ENCODE measurements around the gene PTGIS.
"Not testable (repeated sequence)": the region's sequence is repeated elsewhere in the genome, so short reads cannot be mapped to it uniquely, and the experiment has no call there.

PTGIS gene

DNA sequence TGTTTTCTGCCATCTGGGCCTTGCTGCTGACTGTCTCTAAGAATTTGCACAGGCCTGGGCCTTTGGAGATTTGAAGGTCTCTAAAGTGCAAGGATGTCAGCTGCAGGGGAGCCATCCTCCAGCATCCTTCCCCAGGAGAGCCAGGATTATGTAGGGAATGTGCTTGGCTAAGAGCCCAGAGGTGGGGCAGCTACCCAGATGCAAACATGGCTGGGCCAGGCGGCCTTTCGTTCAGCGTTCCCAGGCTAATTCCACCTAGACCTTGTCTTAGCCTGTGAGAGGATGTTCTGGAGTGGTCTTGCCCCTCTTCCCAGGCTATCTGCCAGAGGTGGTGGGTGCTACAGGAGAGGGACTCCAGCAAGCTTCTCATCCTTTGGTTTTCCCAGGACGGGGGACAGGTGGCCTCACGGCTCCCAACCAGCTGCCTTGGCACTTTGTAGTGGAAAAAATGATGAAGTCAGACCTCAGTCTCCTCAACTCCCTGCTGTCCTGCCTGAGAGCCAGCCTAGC lies 7.7 kb upstream of the PTGIS start:
- DNase-seq: no peak

DNA sequence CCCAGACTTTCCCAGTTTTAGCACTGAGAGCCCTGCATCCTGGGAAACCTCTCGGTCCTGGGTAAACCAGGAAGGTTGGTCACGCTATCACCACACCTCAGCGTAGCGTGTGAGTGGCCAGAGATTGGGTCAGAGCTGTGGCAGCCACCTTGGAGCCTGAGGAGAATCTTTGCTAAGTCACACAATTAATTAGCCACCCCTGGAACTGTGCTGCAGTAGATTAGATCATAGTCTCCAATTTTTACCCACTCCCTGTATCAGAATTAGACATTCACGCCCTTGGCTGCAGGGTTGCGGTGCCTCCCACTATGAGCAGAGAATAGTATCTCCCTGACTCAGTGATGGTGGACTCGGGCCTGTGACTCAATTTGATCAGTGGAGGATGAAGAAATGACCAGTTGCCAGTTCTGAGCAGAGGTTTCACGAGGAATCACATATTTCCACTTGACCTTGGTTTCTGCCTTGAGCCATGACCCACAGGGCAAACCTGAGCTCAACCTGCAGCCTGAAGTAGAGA lies 6.0 kb upstream of the PTGIS start:
- DNase-seq: no peak

DNA sequence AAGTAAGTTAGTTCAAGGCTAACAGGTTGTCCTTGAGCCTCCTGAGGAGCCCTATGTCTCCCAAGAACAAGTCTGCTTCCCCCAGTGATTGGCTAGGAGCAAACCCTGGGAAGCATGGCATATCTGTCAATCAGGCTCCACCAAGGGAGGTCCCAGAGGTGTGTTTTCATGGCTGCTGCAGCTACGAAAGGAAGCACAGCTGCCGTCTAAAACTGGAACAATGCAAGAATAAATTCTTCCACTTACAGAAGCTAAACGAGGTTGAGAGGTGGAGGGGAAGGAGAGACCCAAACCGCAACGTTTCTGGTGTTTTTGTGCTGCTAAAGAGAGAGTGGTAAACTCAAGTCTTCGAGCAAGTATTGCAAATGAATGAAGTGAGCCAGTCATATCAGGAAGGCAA lies 4.9 kb upstream of the PTGIS start:
- no peak for DNase-seq

DNA sequence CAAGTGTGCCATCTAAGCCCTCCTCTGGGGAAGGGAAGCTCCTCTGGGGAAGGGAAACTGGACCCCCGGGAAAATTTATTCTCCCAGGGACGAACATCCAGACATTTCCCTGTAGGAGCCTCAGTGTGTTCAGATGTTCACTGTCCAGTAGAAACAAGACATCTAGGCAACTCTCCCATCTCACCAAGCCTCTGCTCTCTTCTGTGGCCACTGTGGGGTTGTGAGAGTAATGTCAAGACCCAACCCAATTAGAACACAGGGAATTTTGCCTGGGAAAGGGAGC lies 3.6 kb upstream of the PTGIS start:
- no peak for DNase-seq

DNA sequence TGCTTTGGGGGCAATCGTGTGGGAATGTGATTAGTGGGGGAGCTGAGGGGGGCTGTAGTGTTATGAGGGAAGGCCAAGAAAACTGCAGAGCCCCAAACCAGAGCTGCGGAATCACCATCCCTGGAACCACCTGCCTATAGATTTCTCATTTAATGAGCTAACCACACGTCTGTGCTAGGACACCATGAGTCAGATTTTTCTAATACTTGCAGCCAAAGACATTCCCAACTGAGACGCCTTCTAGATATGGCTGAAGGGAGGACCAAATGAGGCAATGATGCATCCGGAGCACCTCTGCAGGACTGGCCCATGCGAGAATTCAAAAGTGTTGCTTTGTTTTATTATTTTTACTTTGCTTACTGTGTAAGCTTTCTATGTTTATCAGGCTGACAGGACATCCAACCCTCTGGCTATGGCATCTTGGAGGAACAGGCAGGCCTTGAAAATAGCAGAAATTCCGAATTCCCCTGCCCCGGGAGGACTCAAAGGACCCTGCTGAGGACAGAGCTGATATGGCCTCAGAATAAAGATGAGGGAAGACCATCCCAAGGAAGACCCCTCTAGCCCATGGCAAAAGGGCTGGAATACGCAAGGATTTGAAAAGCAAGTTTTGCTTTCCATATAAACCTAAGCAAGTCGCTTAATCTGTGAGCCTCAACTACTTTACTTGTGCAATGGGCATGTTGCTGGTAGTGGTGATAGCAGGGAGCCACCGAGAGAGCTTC lies 3.1 kb upstream of the PTGIS start:
- DNase-seq: no peak

DNA sequence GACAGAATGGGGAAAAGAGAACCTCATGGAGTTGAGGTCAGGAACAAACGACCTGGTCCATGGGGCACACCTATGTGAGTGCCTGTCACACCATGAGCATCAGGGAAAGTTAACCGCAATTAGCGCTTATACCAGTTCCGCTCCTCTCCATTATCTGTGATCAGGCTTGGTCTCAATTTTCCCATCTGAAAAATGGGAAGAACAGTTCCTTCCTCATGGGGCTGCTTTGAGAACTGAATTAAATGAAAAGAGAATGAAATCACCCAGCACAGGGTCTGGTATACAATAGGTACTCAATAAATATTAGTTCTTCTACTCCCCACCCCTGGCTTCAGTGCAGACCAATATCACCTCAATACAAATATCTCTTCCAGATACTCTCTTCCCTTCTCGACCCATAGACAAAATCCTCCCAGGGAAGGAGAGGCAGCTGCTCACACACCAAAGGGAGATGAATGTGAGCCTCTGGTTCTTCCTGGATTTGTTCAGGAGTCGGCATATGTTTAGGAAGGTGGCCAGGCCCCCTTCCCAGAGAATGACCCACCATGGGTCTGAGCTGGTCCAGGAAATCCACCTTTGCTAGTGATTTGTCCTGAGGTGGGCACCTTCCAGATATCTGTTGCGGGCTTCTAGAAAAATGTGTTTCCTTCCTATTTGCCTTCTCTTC lies 2.4 kb upstream of the PTGIS start:
- DNase-seq: no peak

DNA sequence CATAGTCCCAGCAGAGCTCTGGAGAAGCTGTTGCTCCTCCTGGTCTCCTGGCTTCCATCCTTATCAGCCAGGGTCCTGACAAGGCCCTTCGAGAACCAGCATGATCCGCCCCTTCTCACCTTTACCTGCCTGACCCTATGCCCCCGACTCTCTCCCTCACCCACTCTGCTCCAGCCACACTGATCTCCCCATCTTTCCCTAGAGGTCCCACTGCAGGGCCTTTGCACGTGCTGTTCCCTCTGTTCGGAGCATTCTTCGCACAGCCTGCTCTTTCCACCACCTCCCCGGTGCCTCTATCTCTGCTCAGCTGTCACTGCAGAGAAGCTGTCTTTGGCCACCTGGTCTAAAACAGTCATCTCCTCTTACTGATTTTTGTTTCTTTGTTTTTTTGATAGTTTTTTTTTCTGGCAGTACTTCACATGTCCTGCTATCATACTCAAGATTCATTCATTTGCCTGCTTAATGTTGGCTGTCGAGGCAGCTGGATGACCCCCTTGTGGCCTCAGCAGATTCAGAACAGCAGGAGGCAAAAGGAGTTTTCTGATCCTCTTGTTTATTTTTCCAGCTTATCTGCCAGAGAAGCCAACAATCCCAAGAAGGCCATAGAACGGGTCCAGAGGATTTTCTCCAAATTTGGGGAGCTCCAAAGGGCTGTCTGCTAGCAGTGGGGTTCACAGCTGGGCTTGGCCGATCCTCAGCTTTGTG lies 1.6 kb upstream of the PTGIS start:
- no peak for DNase-seq

DNA sequence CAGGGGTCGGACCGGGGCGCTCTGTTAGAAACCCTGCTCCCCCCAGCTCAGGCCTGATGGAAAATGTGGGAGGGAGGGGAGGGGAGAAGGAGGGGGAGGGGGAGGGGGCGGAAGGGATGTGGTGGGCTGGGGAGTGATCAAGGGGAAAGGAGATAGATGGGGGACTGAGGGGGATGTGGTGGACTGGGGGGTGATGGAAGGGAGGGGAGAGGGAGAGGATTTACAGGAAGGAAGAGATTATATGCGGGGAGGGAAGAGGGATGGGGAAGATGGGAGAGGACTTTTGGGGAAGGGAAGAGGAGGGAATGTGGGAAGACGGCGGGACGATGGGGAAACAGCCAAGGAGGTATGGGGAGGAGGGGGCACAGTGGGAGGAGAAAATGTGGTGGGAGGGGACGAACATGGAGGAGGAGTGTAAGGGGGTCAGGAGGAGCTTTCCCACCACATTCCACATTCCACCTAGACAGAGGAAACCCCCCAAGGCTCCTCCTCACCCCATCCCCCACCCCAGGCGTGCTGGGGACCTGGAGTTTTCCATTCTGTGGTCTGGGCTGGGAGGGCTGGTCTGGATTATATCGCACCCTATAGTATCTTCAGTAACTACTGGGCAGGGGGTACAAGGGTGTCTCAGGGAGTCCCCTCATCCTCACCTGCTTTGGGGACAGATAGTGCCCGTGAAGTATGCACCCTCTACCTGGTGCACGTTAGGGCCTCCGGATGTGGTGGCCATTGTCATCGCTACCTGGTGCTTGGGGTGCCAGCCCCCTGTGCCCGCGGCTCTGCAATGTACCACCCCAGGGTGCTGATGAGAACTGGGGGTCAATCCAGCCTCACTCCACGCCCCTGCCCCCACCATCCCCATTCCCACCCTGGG lies 578 bp upstream of the PTGIS start:
- no peak for DNase-seq

DNA sequence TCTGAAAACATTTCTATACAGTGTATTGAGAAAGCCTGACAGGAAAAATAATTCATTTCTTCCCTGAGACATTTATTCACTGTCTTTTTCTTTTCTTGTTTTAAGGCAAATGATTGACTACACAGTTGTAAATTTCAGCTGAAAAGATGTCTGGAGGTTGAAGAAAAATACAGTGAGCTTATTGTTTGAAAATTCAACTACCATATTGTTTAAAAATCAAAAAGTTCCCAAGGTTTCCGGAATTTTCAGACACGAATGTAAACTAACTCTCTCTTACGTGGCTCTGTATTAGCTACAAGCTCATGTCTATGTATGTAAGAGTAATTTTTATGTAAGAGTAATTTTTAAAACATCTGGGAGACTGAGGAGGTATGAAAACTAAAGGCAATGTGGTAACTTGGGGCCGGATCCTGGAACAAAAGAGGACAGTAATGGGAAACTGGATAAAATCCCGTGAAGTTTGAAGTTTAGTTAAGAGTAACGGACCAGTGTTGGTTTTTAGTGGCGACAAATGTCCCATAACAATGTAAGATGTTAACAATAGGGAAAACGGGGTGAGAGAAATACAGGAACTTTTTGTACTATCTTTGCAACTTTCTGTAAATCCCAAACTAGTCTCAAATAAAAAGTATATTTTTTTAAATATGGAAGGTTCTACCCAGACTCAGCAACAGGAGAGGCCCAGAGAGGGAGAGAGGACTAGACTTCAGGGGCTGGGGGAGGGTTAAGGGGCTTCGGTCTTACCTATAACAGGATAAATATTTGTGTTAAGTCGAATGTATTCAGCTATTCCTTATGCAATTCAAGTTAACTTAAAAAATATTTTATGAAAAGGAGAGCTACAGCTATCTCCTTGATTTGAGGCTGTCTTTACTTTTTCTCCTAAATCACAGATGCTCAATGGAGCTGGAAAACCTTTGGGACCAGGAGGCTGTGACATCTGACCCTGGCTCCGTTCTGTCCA lies 1.3 kb downstream of the PTGIS start:
- no peak for DNase-seq

DNA sequence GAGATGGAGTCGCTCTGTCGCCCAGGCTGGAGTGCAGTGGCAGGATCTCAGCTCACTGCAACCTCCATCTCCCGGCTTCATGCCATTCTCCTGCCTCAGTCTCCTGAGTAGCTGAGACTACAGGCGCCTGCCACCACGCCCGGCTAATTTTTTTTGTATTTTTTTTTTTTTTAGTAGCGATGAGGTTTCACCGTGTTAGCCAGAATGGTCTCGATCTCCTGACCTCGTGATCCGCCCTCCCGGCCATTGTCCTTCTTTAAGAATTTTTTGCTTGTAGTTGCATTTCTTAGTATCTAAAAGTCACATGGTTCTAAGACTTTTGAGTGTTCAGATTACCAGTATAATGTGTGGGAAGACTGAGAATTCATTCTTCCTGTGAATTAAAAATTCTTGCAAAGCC lies 2.9 kb downstream of the PTGIS start:
- DNase-seq: not testable (repeated sequence)

DNA sequence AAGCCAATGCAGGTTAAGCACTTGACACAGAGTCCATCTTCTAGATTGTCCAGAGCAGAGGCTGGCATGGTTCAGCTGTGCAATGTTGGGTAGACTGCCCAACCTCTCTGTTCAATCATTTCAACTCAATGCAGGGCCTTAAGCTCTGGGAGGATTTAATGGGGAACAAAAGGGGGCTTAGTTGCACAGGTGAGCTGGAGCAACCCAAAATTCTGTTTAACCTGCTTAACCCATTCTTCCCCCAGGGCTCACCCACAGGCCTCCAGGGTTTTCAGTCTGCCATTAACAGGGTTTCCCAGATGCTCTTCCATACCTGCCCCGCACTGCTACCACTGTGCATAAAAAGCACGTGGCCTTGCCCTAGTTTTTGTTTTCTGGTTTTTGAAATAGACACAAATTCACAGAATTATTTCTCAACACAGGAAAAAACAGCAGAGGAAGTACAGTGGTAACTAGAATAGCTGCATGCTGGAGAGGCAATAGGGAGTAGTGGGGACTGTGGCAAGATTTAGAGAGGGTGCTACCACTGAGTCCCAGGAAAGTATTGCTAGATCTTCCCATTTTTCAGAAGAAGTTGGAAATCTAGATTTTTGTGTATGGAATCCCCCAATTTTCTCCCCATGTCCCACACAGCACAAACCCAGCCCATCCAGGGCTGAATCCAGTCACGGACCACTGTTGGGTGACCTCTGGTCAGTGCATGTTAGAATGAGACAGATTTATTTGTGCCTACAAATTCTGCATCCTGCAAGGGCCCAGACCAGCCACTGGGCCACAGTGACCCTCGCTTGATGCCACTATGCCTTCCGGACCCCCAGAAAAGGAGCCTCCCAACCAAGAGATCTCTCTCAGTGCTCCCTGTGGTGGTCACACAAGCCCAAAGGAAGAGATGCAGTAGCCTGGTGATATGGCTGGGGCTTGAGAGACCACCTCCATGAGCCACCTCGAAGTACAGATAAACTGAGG lies 4.6 kb downstream of the PTGIS start:
- no peak for DNase-seq

DNA sequence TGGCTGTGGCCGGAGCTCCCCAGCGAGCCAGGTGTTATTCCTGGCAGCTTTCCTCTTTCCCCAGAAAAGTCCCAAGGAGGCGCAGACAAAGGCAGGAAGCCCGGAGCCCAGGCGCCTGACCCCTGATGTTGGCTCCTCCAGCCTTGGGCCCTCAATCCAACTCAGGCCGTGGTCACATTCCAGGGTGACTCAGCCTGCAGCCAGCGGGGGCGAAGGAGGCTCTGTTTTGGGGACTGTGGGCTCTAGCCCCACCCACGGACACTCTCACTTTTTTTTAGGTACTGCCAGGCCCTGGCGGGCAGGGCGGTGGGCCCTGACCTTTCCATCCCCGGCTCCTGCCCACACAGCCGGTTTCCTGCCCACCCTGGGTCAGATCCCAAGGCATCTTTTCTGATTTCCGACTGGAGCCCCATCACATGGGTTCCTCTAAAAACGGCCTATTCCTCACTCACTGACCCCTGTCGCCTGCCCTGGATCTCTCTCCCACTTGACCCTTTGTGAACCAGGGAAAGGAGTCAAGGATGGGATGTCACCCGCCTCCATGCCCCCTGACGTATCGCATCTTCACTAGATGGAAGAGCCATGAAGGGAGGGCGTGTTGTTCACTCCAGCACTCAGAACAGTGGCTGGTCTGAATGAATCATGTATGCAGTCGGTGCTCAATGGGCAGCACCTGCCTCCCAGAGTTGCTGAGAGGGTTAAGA lies 5.5 kb downstream of the PTGIS start:
- DNase-seq: no peak

DNA sequence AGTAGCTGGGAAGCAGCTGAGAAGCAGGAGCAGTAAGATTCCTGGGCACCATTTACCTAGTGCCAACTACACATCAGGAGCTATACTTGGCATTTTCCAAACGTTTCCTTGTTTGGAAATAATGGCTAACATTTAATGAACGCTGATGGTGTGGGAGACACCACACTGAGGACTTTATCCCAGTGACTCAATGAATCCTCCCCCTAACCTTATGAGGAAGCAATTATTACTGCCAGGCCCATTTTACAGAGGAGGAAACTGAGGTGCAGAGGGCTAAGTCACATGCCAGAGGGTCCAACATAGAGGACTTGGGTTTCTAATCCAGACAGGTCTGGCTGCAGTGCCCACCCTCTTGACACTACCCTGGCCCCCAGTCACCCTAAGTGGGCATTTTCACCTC lies 6.1 kb downstream of the PTGIS start:
- DNase-seq: no peak

DNA sequence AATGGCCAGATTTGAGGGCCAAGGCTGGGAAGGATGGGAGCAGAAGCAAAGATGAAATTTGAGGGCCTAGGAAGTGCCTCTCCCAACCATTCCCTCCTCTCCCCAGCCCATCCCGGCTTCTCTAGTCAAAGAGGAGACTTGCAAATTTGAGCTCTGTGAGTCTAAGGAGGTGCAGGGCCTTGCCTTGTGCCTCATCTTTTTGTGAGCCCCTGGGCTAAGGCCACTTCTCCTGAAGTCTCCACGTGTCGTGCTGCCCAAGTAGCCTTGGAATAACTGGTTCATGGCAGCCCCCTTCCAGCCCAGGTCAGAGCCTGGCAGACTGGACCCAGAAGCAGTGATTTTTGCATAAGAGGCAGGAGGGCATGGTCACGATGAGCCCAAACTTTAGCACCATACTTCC lies 6.7 kb downstream of the PTGIS start:
- no peak for DNase-seq

DNA sequence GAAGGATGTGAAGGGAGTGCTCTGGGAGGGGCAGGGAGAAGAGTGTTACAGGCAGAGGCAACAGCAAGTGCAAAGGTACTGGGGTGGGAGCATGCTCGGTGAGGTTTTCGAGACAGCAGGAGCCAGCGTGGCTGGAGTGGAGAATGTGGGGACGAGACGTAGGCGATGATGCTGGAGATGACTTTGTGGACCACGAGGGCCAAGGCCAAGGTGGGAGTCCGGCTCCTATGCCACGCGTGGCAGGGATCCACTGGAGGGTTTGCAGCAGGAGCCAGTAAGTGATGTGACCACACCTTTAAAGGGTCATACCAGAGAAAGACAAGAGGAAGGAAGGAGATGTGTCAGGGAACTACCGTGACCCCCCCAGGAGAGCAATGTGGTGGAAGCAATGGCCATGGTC lies 7.3 kb downstream of the PTGIS start:
- DNase-seq: no peak

DNA sequence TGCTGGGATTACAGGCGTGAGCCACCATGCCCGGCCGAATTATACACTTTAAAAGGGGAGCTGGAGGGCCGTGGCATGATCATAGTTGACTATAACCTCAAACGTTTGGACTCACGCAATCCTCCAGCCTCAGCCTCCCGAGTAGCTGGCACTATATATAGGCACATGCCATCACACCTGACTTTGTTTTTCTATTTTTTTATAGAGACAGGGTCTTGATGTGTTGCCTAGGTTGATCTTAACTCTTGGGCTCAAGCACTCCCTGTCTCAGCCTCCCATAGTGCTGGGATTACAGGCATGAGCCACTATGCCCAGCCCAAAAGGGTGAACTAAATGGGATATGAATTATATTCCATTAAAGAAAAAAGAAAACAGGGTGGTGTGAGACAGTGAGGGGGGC lies 7.8 kb downstream of the PTGIS start:
- DNase-seq: no peak

DNA sequence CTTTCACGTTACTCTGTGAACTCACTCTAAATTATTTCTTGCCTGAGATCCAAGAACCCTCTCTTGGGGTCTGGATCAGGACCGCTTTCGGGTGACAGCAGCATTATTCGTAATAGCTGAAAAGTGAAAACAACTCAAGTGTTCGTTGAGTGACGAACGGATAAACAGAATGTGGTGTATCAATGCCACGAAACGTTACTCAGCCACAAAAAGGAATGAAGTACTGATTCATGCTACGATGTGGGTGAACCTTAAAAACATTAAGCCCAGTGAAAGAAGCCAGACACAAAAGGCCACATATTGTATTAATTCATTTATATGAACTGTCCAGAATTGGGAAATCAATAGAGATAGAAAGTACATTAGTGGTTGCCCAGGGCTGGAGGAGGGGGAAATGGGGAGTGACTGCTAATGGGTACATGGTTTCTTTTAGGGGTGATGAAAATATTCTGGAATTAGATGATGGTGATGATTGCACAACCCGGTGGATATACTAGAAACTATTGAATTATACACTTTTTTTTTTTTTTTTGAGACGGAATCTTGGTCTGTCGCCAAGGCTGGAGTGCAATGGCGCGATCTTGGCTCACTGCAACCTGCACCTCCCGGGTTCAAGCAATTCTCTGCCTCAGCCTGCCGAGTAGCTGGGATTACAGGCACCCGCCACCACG lies 8.4 kb downstream of the PTGIS start:
- no peak for DNase-seq

DNA sequence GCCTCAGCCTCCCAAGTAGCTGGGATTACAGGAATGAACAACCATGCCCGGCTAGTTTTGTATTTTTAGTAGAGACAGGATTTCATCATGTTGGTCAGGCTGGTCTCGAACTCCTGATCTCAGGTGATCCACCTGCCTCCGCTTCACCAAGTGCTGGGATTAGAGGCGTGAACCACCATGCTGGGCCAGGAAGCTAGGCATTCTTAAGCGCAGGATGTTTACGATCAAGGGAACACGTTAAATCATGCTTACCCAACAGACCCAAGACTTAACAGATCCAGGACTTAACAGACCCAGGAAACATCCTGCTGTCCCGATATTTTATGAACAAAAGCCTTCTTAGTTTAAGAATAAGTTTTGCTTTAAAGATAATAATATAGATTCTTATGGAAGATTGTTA lies 9.1 kb downstream of the PTGIS start:
- DNase-seq: no peak

DNA sequence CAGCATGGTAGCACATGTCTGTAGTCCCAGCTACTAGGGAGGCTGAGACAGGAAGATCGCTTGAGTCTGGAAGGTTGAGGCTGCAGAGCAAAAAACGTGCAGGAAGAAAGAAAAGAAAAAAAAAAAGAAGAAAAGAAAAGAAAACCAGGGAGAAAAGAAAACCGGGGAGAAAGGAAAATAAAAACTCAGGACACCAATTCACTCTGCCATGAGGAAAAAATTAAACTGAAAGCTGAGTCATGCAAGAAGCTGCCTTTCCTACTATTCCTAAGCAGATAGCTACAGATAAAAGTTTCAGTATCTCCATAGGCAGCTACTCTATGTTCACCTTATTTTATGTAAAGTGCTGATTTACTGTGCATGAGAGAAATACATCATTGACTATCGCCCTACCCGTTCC lies 10.5 kb downstream of the PTGIS start:
- no peak for DNase-seq
